ENCODE results near the gene OR4K14.

OR4K14 gene

GRCh38 chr14:20019257-20019865 is at the start of gene OR4K14:
TSS of gene OR4K14 (minus strand) at chr14:20019307. CDS start at chr14:20015193, 4,114 bp downstream.
- Histone ChIP-seq H3K9me3 (ENCODE audit: control insufficient read depth, insufficient read depth, low read length) (no peaks in the 10 kb centered on the region), H3K4me3 (ENCODE audit: low read length) (no peak within 1 kb of the TSS), H3K4me2 (ENCODE audit: low read length) (no peak within 1 kb of the TSS), H3K36me3 (ENCODE audit: control insufficient read depth, low read length) (no peaks in the 10 kb centered on the region), H3K79me2 (ENCODE audit: control insufficient read depth, low read length) (no peaks in the 10 kb centered on the region), H3K9me2 (replicated peaks; ENCODE audit: control insufficient read depth, low read length) (no peaks in the 10 kb centered on the region), H4K20me1 (ENCODE audit: control insufficient read depth, insufficient read depth, low read depth, low read length) (no peaks in the 10 kb centered on the region), H3K27ac (ENCODE audit: low read depth, low read length) (no peak within 1 kb of the TSS), H3F3A (ENCODE audit: control insufficient read depth, insufficient read depth) (no peaks in the 10 kb centered on the region), H3K27me3 (ENCODE audit: control insufficient read depth, low read length) (no peaks in the 10 kb centered on the region), H3K4me1 (ENCODE audit: control insufficient read depth, low read length) (no peaks in the 10 kb centered on the region)
- TF ChIP-seq EZH2phosphoT487 (IDR thresholded peaks at IDR 0.05; ENCODE audit: borderline replicate concordance, low read length) (no peak), CTCF (IDR thresholded peaks at IDR 0.05; ENCODE audit: low read depth, low read length, poor library complexity, severe bottlenecking) (no peak)

- no peak for TF ChIP-seq EZH2phosphoT487 (IDR thresholded peaks at IDR 0.05; ENCODE audit: borderline replicate concordance, low read length)
- TF ChIP-seq CTCF (IDR thresholded peaks at IDR 0.05; ENCODE audit: low read depth, low read length, poor library complexity, severe bottlenecking), result no peak
- H3K79me2 ChIP-seq (ENCODE audit: control insufficient read depth, low read length), result no peaks in the 10 kb centered on the region
- no peak within 1 kb of the TSS for H3K27ac ChIP-seq (ENCODE audit: low read depth, low read length)
- no peaks in the 10 kb centered on the region for H3K4me1 ChIP-seq (ENCODE audit: control insufficient read depth, low read length)
- H3K4me3 ChIP-seq (ENCODE audit: low read length), result no peak within 1 kb of the TSS
- no peaks in the 10 kb centered on the region for H3K27me3 ChIP-seq (ENCODE audit: control insufficient read depth, low read length)
- H4K20me1 ChIP-seq (ENCODE audit: control insufficient read depth, insufficient read depth, low read depth, low read length), result no peaks in the 10 kb centered on the region
- H3K9me2 ChIP-seq (replicated peaks; ENCODE audit: control insufficient read depth, low read length), result no peaks in the 10 kb centered on the region
- H3K36me3 ChIP-seq (ENCODE audit: control insufficient read depth, low read length), result no peaks in the 10 kb centered on the region
- no peak within 1 kb of the TSS for H3K4me2 ChIP-seq (ENCODE audit: low read length)
- no peaks in the 10 kb centered on the region for H3F3A ChIP-seq (ENCODE audit: control insufficient read depth, insufficient read depth)
- no peaks in the 10 kb centered on the region for H3K9me3 ChIP-seq (ENCODE audit: control insufficient read depth, insufficient read depth, low read length)
Observed at GRCh38 chr14:20059745-20060144, 40.6 kb upstream of the OR4K14 start, which contains the start of gene OR4L1. TSS of gene OR4L1 (plus strand) at chr14:20060045. CDS start at chr14:20060045, 0 bp downstream.

- H4K20me1 ChIP-seq (ENCODE audit: control insufficient read depth, insufficient read depth, low read depth, low read length), result no peaks in the 10 kb centered on the region
- H3K79me2 ChIP-seq (ENCODE audit: control insufficient read depth, low read length), result no peaks in the 10 kb centered on the region
- TF ChIP-seq CTCF (IDR thresholded peaks at IDR 0.05; ENCODE audit: low read depth, low read length, poor library complexity, severe bottlenecking) (no peak), EZH2phosphoT487 (IDR thresholded peaks at IDR 0.05; ENCODE audit: borderline replicate concordance, low read length) (no peak)
Observed at GRCh38 chr14:20048202-20048601, 29.1 kb upstream of the OR4K14 start.

More at GRCh38 chr14:20048202-20048601, 29.1 kb upstream of the OR4K14 start:
- H3F3A ChIP-seq (ENCODE audit: control insufficient read depth, insufficient read depth), result no peaks in the 10 kb centered on the region
- H3K4me3 ChIP-seq (ENCODE audit: low read length), result no peak overlapping the region
- H3K27ac ChIP-seq (ENCODE audit: low read depth, low read length), result no peak overlapping the region
- no peaks in the 10 kb centered on the region for H3K9me3 ChIP-seq (ENCODE audit: control insufficient read depth, insufficient read depth, low read length)
- no peak overlapping the region for H3K4me2 ChIP-seq (ENCODE audit: low read length)
- no peaks in the 10 kb centered on the region for H3K4me1 ChIP-seq (ENCODE audit: control insufficient read depth, low read length)
- H3K27me3 ChIP-seq (ENCODE audit: control insufficient read depth, low read length), result no peaks in the 10 kb centered on the region
- H3K9me2 ChIP-seq (replicated peaks; ENCODE audit: control insufficient read depth, low read length), result no peaks in the 10 kb centered on the region
- H3K36me3 ChIP-seq (ENCODE audit: control insufficient read depth, low read length), result no peaks in the 10 kb centered on the region

Data from DOHH2 (cell line).